Stomach (tissue), 4 donors: Measurements from ENCODE around the gene TSHZ2.

Experiments
- CTCF ChIP-seq, 7 experiments: fragments of 450-650 bp in 4 of 7; fragments of 200-600 bp in 3 of 7; sonication (generic) in 3 of 7; IDR thresholded peaks; one replicate each; pipeline ENCODE4 v1.5.1; 2016 to 2019; ENCODE audit warnings: antibody characterized with exemption in 7 of 7, control low read depth in 2 of 7, mild to moderate bottlenecking in 1 of 7
- EP300 ChIP-seq: sonication (generic); formaldehyde crosslinking; IDR thresholded peaks from one replicate; pipeline ENCODE4 v1.6.1; 2017; ENCODE audit warnings: antibody characterized with exemption
- POLR2A ChIP-seq, 4 donors: fragments of 450-650 bp; IDR thresholded peaks; one replicate each; pipeline ENCODE4 v1.6.1; 2016; ENCODE audit warnings: antibody characterized with exemption in 4 of 4, control low read depth in 2 of 4, mild to moderate bottlenecking in 1 of 4, moderate library complexity in 1 of 4
- POLR2AphosphoS5 ChIP-seq, 3 donors: sonication (generic); formaldehyde crosslinking; IDR thresholded peaks; one replicate each; pipeline ENCODE4 v1.6.1; 2016; ENCODE audit warnings: antibody characterized with exemption in 3 of 3

DNA sequence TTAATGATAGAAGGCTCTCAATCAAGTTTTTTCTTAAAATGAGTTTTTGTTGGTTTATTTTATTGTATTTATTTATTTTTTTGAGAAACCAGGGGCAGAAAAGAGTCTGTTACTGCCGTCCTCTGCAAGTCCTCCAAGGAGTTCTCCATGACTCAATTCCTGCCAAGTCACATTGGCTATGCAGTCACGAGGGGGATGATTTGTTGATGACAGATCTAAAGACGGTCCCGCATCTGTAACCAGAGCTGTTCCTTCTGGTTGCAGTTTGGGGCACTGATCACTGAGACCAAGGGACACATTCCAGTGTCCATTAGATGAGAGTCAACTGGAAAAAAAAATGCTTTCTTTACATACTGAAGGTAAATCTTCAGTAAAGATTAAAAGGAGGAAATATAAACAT is 13.9 kb upstream of the TSHZ2 start:
- no peak for TF ChIP-seq EP300
- TF ChIP-seq POLR2A (IDR thresholded peaks at IDR 0.05): no peak
- TF ChIP-seq POLR2AphosphoS5 (IDR thresholded peaks at IDR 0.05): no peak
- TF ChIP-seq CTCF (IDR thresholded peaks at IDR 0.05): no peak
